Liver (tissue), 3 donors: ENCODE measurements around the gene RWDD3.

Experiments used
- TAF1 ChIP-seq: conservative IDR thresholded peaks from 2 replicates; pipeline ENCODE4 v1.6.1; 2016; ENCODE audit warnings: antibody characterized with exemption, mild to moderate bottlenecking
- TF ChIP-seq, protein P1 (sequence below): fragments of 150-350 bp; IDR thresholded peaks from 2 replicates; pipeline ENCODE4 v1.5.1; 2017; ENCODE audit warnings: improper control_type of control experiment, low read depth, low read length; ENCODE audit not compliant: missing input control
- TF ChIP-seq, protein P2 (sequence below): IDR thresholded peaks from 2 replicates; pipeline ENCODE4 v1.6.1; 2016; ENCODE audit warnings: antibody characterized with exemption, mild to moderate bottlenecking
- donor health status: healthy.
- donor health status: healthy.

DNA sequence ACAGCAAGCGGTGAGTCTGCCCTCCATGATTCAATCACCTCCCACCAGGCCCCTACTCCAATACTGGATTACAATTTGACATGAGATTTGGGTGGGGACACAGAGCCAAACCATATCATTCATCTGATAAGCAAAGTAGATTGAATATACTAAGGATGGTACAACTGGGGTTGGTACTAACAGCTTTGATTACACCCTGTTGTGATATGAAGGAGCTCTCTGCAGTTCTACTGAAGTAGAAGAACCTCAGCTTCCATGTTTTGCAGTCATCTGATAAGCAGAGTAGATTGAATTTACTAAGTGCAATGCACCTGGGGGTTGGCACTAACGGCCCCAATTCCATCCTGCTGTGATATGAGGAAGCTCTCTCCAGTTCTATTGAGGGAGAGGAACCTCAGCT is 31.1 kb downstream of the RWDD3 start:
- TF ChIP-seq, protein P1, sequence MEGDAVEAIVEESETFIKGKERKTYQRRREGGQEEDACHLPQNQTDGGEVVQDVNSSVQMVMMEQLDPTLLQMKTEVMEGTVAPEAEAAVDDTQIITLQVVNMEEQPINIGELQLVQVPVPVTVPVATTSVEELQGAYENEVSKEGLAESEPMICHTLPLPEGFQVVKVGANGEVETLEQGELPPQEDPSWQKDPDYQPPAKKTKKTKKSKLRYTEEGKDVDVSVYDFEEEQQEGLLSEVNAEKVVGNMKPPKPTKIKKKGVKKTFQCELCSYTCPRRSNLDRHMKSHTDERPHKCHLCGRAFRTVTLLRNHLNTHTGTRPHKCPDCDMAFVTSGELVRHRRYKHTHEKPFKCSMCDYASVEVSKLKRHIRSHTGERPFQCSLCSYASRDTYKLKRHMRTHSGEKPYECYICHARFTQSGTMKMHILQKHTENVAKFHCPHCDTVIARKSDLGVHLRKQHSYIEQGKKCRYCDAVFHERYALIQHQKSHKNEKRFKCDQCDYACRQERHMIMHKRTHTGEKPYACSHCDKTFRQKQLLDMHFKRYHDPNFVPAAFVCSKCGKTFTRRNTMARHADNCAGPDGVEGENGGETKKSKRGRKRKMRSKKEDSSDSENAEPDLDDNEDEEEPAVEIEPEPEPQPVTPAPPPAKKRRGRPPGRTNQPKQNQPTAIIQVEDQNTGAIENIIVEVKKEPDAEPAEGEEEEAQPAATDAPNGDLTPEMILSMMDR: no peak
- TF ChIP-seq TAF1: no peak
- TF ChIP-seq, protein P2, sequence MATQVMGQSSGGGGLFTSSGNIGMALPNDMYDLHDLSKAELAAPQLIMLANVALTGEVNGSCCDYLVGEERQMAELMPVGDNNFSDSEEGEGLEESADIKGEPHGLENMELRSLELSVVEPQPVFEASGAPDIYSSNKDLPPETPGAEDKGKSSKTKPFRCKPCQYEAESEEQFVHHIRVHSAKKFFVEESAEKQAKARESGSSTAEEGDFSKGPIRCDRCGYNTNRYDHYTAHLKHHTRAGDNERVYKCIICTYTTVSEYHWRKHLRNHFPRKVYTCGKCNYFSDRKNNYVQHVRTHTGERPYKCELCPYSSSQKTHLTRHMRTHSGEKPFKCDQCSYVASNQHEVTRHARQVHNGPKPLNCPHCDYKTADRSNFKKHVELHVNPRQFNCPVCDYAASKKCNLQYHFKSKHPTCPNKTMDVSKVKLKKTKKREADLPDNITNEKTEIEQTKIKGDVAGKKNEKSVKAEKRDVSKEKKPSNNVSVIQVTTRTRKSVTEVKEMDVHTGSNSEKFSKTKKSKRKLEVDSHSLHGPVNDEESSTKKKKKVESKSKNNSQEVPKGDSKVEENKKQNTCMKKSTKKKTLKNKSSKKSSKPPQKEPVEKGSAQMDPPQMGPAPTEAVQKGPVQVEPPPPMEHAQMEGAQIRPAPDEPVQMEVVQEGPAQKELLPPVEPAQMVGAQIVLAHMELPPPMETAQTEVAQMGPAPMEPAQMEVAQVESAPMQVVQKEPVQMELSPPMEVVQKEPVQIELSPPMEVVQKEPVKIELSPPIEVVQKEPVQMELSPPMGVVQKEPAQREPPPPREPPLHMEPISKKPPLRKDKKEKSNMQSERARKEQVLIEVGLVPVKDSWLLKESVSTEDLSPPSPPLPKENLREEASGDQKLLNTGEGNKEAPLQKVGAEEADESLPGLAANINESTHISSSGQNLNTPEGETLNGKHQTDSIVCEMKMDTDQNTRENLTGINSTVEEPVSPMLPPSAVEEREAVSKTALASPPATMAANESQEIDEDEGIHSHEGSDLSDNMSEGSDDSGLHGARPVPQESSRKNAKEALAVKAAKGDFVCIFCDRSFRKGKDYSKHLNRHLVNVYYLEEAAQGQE: no peak
